NCI-H2107 (cell line): ENCODE data around the gene DAW1.
"Not testable (repeated sequence)": the region's sequence is repeated elsewhere in the genome, so short reads cannot be mapped to it uniquely, and the experiment has no call there.

Source experiments
- DNase-seq: peaks from one replicate; lab custom pipeline; 2025; lab: John Stamatoyannopoulos, UW

DAW1 gene, protein sequence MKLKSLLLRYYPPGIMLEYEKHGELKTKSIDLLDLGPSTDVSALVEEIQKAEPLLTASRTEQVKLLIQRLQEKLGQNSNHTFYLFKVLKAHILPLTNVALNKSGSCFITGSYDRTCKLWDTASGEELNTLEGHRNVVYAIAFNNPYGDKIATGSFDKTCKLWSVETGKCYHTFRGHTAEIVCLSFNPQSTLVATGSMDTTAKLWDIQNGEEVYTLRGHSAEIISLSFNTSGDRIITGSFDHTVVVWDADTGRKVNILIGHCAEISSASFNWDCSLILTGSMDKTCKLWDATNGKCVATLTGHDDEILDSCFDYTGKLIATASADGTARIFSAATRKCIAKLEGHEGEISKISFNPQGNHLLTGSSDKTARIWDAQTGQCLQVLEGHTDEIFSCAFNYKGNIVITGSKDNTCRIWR

GRCh38 chr2:227871375-227871791 is at the start of gene DAW1:
Gene DAW1, plus strand, starts transcription at chr2:227871631. Its CDS starts 59 bp downstream, at chr2:227871690.
- no peak for DNase-seq

- DNase-seq = no peak
These were observed 48.9 kb upstream of the DAW1 start for GRCh38 chr2:227822416-227823003.

GRCh38 chr2:227823922-227824321 is 47.5 kb upstream of the DAW1 start:
- DNase-seq = no peak

DNA sequence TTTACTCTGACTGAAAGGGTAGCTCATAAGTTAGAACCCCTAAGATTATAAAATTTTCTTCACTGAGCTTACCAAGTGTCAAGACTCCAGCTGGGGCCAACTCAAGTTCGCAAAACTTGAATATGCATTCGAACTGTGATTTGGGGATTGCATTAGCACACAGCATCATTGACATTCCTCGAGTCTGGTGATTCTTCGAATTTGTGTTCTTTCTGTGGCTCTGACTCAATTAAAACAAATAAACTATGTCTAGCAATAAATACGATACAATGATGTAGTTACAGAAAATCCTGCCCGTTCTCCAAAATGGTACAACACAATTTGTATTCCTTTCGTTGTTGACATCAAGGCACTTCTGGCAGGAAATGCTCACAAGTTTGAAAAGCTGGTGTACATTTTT is 46.7 kb upstream of the DAW1 start:
- no peak for DNase-seq

GRCh38 chr2:227826019-227826521 is 45.4 kb upstream of the DAW1 start:
- DNase-seq = no peak

DNA sequence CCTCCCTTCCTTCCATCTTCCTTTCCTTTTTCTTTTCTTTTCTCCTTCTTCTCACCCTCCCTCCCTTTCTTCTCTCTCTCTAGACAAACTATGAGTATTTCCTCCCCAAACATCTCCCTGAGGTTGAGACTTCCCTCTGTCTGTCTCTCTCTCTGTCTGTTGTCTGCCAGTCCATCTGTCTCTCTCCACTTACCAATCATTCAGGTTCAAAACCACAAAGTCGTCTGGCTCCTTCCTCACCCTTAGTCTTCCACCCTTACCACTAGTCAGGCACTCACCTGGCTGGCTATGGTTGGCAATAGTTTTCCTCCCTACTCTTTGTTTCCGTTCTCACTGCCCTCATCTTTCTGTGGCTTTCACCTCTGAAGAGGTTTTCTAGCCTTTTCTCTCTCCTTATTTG is 44.9 kb upstream of the DAW1 start:
- DNase-seq = no peak

GRCh38 chr2:227827143-227827542 is 44.3 kb upstream of the DAW1 start:
- DNase-seq = no peak

DNA sequence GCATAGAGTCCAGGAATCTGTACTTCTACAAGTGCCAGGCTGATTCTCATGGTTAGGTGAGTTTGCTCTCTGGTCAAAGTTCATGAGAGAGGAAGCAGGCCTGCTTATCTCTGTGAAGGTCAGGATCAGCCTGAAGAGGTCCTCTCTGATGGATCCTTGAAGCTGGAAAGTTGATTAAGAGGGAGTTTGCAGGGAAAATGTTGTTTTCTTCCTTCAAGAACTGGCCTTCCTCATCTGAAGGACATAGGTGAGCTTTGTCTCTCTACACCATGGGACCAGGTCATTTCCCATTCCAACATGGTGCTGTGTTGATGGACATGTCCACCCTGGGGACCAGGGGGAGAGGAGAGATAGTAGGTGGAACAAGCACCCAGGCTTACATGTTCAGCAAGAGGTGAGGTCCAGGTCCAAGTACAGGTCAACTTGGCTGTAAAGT is 42.9 kb upstream of the DAW1 start:
- no peak for DNase-seq

- DNase-seq = no peak
These were observed 42.1 kb upstream of the DAW1 start for GRCh38 chr2:227829337-227829736.

GRCh38 chr2:227834423-227834822 is 37.0 kb upstream of the DAW1 start:
- no peak for DNase-seq

DNA sequence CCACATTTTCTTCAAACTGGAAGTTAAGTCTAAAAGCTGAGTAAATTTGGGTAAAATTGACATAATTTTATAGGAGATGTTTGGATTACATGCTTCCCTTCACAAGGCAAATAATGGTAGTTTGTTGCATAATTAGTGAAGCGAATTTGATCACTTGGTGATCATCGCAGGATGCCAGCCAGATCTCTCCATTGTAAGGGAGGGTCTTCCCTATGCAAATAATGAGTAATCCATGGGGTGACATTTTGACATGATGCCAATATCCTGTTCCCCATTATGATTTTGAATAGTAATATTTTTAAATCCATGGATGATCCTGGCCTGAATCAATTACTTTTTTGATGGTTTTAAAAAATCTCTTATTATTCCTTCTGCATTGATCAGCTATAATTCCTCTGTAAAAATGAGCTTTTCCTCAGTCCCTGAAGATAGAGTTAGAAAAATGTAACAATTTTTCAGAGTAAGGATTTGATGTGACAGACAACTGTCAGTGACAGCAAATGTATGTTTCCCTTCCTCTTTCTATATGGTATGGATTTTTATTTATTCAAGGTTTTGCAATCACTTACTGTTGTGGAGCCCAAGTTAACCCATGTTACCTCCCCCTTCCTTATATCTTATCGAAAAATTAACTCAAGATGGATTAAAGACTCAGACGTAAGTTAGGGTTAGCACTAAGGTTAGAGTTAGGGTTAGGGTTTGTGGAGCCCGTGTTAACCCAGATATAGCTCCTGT is 36.3 kb upstream of the DAW1 start:
- DNase-seq = no peak

GRCh38 chr2:227839339-227840129 is 31.9 kb upstream of the DAW1 start:
- not testable (repeated sequence) for DNase-seq

DNA sequence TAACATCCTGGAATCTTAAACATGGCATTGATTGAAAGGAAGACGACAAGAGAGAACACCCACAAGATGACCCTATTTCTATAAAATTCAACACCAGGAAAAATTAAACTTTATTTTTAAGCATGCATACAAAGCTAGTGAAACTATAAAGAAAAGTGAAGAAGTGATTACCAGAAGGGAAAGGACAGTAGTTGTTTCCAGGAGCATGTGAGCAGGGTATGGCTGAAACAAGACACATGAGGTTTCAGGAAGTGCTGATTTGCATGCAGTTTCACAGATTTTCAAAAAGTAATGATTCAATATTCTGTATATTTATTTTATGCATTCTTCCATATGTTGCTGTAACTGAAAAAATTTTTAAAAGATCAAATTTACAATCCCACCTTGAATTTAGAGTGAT is 24.6 kb upstream of the DAW1 start:
- DNase-seq = no peak

GRCh38 chr2:227848146-227848545 is 23.3 kb upstream of the DAW1 start:
- DNase-seq = no peak

GRCh38 chr2:227848586-227848985 is 22.8 kb upstream of the DAW1 start:
- no peak for DNase-seq

DNA sequence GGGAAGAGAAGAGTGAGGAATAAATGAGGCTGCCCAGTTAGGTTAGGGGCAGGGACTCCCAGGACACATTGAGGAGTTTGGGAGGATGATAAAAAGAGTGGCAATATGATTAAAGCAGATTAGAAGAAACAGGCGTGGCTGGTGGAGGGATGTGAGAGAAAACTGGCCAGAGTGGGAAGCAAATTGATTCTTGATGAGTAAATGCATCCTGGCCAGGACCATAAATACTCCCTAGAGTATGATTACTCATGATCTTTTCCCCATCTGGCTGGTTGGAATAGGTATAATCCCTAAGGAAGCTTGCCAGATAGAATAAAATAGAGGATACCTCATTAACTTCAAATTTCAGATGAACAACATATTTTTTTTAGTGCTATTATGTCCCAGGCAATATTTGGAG is 21.5 kb upstream of the DAW1 start:
- DNase-seq = no peak

GRCh38 chr2:227853204-227853629 is 18.2 kb upstream of the DAW1 start:
- no peak for DNase-seq

DNA sequence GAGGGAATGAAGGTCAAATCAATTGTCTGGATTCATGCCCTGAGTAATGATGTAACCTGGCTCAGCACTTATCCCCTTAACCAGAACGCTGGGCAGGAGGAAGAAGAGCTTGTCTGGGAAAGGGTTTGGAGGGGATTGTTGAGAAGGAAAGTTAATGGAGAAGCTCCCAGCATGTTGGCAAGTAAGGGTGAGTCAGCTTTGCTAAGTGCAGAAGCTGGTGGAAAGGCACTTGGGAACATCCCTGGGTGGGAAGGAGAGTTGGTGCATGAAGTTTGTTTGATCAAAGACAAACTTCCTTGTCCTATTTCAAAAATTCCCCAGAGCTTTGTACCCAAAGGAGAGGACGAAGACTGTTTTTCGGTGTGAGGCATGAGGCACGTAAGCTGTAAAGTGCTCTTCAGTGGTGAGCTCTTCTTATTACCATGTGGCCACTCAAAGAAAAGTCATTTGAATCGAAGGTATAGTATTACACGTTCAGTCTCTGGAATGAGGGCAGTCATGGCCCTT is 17.6 kb upstream of the DAW1 start:
- DNase-seq = no peak

GRCh38 chr2:227855440-227855839 is 16.0 kb upstream of the DAW1 start:
- DNase-seq = no peak

DNA sequence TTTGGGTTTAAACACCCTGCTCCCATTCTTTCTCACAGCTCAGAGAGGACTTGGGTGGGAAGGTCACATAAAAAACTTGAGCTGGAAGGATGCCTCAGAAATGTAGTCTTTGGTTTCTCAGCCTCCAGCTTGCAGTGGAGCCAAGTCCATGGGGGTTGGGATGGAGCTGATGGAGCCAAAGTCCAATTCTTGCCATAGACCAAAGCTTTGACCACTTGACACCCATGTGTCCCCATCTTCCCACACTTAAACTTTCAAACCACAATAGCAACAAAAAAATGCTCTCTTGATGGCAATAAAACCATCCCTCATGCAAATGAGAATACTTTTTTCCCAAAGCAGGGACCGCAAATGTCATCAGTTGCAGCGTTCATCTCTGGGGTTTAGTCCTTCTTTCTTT is 14.7 kb upstream of the DAW1 start:
- no peak for DNase-seq

GRCh38 chr2:227860221-227860641 is 11.2 kb upstream of the DAW1 start:
- no peak for DNase-seq

DNA sequence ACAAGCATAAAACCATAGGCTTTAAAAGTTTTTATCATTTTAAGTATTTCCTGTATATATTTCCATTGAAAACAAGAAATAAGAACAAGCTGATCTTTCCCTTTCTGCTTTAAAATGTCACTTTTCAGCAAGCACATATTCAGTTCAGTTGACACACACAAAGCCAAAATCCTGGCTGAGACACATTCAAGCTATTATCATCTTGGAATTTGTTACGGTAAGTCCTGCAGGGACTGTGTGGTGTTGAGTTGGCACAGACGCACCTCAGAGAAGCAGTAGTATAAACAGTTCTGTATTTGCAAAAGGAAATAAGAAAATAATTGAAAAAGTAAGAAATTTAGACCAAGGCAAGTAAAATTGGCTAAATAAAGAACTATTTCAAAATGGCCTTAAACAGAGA is 10.4 kb upstream of the DAW1 start:
- DNase-seq = no peak
